NCI-H774 (cell line): Measurements from ENCODE around the gene TYW1B.
"Not testable (repeated sequence)": the region's sequence is repeated elsewhere in the genome, so short reads cannot be mapped to it uniquely, and the experiment has no call there.

ENCODE experiments used
- DNase-seq: peaks from one replicate; lab custom pipeline; 2025; lab: John Stamatoyannopoulos, UW

Gene TYW1B

GRCh38 chr7:72696643-72697042 lies 131.4 kb downstream of the TYW1B start:
- not testable (repeated sequence) for DNase-seq

GRCh38 chr7:72695482-72695881 lies 132.5 kb downstream of the TYW1B start:
- DNase-seq: not testable (repeated sequence)

DNA sequence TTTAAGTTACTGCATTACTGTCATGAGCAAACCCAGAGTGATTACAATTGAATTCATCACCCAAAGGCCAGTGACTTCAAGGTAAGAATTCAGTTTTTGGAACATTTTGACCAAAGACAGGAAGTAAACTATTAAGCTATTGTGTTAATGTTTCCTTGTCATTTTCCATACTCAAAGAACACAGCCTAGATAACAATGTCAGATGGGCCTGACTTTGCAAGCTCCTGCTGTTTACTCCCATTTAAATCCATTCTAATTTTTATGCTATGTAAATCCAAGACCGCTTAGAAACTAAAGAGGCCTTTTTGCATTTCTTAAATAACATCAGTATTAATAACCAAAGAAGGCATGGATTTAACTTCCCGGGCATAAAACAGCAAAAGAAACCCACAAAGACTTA lies 136.6 kb downstream of the TYW1B start:
- DNase-seq: not testable (repeated sequence)

GRCh38 chr7:72690177-72690576 lies 137.8 kb downstream of the TYW1B start:
- DNase-seq: not testable (repeated sequence)

GRCh38 chr7:72689344-72689743 lies 138.7 kb downstream of the TYW1B start:
- DNase-seq: not testable (repeated sequence)

DNA sequence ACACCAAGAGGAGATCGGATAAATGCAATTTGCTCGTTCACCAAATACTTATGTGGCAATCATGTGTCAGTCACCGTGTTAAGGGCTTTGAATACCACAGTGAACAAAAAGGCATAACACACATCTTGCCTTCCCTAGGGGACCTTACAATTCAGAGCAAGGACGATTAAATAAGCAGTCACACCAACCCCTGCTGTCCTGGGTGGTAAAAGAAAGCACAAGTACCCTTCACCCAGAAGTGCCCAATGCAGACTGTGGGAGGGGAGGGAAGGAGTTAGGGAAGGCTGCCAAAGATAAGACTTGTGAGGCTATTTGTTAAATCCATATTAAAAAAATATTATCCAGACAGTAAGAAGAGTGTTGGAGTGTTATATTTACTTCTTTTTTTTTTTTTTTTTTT lies 146.8 kb downstream of the TYW1B start:
- DNase-seq: not testable (repeated sequence)

GRCh38 chr7:72676880-72677279 lies 151.1 kb downstream of the TYW1B start:
- not testable (repeated sequence) for DNase-seq

DNA sequence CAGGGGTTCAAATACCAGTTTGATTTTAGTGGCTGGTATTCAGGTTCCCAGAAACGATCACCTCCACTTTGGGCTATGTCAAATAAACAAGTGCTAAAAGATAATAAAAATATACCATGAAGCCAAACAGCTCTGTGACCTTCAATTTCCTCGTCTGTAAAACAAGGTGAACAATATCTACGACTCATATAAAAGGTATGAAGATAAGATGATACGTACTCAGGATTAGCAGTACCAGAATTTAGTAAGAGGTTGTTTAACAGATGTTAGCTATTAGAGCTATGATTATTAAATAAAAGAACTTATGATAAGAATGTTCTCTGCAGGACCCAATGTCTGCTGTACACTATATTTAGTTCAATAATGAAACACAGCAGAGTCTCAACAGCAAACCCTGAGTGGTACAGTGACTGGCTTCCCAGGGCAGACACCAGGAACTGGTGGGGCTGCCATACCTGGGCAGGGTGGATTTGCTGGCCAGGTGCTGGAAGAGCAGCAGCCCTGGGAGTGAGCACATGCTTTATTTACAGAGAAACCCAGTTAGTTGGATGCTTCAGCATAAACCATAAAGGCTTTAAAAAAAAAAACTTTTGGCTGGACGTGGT lies 151.8 kb downstream of the TYW1B start:
- DNase-seq: not testable (repeated sequence)

GRCh38 chr7:72675686-72676085 lies 152.3 kb downstream of the TYW1B start:
- DNase-seq: not testable (repeated sequence)

- no peak for DNase-seq
These were observed 153.6 kb downstream of the TYW1B start for GRCh38 chr7:72674394-72674793.

GRCh38 chr7:72670850-72671249 lies 157.2 kb downstream of the TYW1B start:
- not testable (repeated sequence) for DNase-seq

DNA sequence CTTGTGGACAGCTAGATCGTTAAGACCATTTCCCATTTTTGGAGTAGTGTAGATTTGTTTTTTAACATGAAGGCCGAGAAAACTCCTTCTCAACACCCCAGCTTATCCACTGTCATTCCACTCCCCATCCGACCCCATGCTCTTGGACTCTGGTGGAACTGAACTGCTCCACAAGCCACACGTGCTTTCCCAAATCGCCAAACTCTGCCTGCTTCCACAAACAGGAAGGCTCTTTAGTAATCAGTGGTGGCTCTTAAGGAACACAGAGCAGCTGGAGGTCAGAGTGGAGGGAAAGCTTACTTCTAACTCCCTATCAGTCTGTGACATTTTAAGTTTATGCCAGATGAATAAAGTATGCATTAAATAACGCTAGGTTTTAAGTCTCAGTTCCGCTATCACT lies 159.6 kb downstream of the TYW1B start:
- not testable (repeated sequence) for DNase-seq

GRCh38 chr7:72667049-72667448 lies 161.0 kb downstream of the TYW1B start:
- DNase-seq: not testable (repeated sequence)

GRCh38 chr7:72648574-72648973 lies 179.4 kb downstream of the TYW1B start:
- DNase-seq: not testable (repeated sequence)

DNA sequence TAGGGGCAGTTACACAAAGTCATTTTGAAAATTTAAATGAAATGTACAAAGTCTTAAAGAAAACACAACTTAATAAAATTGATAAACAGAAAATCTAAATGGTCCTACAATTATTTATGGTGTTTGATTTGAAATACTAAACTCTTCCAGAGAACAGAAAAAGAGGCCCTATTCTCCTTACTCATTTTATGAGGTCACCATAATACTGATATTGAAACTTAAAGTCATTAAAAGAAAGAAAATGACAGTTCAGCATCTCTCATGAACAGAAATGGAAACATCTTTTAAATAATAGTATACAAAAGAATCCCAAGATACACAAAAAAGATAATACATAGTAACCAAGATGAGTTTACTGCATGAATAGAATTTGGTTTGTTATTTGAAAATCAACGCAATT lies 184.3 kb downstream of the TYW1B start:
- not testable (repeated sequence) for DNase-seq

DNA sequence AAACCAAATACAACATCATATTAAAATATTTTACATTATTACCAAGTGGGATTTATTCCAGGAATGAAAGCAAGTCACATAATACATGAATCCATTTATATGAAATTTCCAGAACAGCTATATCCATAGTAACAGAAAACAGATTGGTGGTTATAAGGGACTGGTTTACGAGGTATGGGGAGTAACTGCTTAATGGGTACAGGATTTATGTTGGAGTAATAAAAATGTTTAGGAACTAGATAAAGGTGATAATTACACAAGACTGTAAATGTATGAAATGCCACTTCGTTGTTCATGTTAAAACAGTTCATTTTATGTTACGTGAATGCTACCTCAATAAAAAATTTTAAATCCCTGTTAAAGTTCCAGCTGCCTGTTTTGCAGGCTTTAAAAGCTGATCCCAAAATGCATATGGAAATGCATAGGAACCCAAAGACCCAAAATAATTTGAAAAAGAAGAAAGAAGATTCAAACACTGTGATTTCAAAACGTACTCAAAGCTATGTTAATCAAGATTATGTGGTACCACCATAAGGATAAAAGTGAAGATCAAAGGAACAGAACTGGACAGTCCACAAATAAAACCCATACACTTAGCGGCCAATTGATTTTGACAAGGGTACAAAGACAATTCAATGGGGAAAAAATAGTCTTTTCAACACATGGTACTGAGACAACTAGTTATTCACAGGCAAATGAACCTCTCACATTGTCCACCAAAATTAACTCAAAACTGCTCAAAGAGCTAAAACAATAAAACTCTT lies 186.3 kb downstream of the TYW1B start:
- DNase-seq: not testable (repeated sequence)

- not testable (repeated sequence) for DNase-seq
These were observed 187.3 kb downstream of the TYW1B start for GRCh38 chr7:72640740-72641139.

DNA sequence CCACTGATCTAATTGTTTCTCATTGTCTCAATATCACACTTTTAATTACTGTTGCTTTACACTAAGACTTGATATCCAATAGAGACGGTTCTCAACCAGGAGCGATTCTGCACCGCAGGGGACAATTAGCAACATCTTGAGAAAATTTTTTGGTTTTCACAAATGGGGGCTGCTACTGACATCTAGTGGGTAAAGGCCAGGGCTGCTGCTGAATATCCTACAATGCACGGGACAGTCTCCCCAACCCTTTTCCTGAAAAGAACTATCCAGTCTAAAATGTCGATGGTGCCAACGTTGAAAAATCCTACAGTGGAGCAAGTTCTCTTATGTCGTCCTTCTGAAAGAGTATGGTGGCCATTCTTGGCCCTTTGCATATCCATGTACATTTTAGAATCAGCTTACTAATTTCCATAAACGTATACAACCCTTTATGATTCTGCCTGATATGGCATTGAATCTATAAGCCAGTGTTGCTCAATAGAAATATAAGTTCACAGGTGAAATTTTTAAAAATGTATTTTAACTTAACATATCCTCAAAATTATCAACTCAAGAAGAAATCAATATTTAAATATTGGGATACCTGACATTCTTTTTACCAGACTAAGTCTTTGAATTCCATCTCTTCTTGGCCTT lies 192.6 kb downstream of the TYW1B start:
- DNase-seq: not testable (repeated sequence)

- not testable (repeated sequence) for DNase-seq
These were observed 195.2 kb downstream of the TYW1B start for GRCh38 chr7:72632765-72633292.

- not testable (repeated sequence) for DNase-seq
These were observed 199.6 kb downstream of the TYW1B start for GRCh38 chr7:72628375-72628774.

GRCh38 chr7:72626428-72627011 lies 201.5 kb downstream of the TYW1B start:
- DNase-seq: not testable (repeated sequence)

DNA sequence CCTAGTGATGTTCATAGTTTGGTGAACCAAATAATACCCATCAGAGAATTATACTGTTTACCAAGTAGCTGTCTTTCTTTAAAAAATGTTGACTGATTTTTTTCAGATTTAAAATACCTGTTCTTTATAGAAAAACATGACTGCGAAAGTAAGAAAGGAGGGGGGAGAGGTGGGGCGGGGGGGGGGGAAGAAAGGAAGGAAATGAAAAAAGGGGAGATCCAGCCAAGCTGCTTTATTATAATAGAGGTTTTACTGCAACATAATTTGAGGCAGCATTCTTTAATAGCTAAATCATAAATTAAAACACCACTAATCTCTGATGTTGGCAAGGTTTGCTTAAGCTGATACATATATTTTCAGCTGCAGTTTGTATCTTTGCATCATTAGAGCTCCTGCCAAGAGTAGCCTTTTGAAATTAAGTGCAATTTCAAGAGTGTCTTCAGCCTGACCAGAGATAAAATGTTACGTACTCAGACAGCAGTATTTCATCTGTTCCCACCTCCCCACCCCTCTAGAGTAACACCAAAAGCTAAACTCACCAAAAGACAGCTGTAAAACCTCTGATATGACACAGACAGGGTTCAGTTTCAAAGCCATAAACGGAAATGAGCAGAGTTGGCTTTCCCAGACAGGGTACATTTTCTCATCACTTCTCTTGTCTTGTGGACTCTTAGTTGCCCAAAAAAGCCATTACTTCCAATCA lies 202.1 kb downstream of the TYW1B start:
- DNase-seq: not testable (repeated sequence)
